NCI-H2227 (cell line): ENCODE results near the gene ZMYND8.
"Not testable (repeated sequence)": the region's sequence is repeated elsewhere in the genome, so short reads cannot be mapped to it uniquely, and the experiment has no call there.

Source experiments
- DNase-seq: peaks from one replicate; lab custom pipeline; 2025; ENCODE audit not compliant: unreplicated experiment; lab: John Stamatoyannopoulos, UW

ZMYND8 gene

DNA sequence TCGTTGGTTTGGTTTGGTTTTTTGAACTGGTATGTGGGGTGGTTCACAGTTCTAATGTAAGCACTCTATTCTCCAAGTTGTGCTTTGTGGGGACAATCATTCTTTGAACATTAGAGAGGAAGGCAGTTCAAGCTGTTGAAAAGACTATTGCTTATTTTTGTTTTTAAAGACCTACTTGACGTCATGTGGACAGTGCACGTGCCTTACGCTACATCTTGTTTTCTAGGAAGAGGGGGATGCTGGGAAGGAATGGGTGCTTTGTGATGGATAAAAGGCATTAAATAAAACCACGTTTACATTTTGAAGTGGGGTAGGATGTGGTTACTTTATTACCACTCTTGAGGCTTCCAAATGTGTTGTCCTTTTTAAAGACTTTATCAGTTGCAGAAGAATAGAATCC is 168.0 kb downstream of the ZMYND8 start:
- DNase-seq: no peak

DNA sequence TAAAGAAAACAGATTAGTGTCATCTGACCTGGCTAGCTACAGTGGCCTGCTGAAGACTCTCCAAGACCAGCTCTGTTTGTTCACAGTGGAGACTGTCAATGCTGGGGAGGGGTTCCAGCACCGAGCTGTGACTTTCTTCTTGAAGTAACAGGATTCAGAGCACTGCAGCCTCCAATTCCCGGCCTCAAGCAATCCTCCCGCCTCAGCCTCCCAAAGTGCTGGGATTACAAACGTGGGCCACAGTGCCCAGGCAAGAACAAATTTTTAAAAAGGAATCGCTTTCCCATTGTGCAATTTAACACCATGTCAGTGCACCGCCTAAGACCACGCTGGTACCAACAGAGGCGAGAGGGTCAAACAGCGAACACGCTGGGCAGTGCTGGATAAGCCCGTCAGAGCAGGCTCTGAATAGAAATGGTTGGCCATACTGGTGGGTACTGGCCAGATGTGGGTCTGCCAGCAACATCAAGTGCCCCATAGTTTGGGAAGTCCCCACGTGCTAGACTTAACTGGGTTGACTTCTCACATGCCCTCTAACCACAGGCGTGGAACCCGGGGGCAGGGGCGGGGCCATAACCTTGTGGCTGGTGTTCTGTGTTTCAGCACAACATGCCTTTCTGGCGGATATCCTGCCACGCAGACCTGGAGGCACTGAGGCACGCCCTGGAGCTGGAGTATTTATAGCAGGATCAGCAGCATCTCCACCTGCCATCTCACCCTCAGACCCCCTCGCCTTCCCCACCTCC is 168.9 kb downstream of the ZMYND8 start:
- no peak for DNase-seq

DNA sequence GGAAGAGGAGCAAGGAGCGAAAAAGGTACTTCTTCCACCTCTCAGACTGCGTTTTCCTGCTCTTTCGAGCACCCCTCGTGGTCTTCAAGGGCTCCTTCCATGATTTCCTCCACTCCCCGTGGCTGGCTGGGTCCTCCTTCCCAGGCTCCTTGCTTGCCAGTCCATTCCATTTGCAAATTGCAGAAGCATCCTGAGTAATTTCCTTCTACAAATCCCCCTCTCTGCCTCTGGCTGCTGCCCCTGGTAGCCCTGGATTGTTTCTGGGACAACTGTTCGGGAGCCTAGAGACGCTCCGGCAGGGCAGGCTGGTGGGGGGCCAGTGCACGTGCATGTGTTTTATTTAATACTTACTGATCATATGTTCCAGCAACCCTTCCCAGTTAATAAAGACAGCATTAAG is 173.1 kb downstream of the ZMYND8 start:
- DNase-seq: no peak

DNA sequence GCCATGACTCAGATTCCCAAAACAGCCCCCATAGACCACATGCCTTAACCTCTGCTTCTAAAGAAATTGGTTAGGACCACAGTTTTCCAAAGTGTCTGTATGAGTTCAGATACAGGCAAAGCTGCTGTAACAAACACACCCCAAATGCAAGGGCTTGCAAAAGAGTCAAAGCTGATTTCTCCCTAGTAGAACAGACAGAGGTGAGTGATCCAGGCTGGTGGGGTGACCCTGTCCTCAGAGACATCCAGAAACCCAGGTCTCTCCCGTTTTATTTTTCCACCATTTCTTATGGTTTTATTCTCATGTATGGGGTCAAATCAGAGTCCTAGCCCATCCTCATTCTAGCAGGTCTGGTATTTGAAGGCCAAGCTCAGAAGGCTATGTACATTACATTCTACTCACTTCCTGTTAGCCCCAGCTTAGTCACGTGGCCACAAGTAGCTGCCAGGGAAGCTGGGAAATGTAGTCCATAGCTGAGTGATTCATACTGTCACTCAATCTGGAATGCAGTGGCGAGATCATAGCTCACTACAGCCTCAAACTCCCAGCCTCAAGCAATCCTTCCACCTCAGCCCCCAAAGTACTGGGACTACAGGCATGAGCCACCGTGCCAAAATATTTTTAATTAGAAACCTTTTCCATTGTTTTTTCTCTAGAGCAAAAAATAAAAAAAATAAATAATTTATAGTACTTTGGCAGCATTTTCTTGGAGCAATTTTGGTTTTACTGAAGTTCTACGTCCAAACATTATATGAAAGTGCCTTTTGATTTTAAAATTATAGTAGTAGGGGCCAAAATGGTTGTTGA is 175.2 kb downstream of the ZMYND8 start:
- peak; percentile 59 for DNase-seq

DNA sequence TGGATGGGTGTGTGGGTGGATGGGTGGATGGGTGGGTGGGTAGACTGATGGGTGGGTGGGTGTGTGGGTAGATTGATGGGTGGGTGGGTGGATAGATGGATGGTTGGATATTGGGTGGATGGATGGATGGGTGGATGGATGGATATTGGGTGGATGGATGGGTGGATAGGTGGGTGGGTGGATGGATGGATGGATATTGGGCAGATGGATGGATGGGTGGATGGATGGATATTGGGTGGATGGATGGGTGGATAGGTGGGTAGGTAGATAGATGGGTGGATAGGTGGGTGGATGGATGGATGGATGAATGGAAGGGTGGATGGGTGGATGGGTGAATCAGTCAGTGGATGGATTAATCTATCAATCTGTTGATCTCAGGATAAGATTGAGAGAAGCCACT is 177.2 kb downstream of the ZMYND8 start:
- no peak for DNase-seq

DNA sequence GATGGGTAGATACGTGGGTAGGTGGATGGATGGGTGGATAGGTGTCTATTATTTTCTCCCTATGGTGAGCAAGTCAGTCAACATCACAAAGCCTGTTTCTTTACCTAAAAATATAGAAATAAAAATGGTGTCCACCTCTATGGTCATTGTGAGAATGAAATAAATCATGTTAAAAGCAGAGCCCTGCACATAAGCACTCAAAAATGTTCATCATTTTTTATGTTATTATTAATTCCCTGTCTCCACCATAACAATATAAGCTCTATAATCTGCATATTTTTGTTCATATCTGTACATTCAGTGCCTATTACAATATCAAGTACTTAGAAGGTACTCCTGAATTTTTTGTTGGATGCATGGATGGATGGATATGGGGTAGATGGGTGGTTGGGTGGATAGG is 177.6 kb downstream of the ZMYND8 start:
- no peak for DNase-seq

DNA sequence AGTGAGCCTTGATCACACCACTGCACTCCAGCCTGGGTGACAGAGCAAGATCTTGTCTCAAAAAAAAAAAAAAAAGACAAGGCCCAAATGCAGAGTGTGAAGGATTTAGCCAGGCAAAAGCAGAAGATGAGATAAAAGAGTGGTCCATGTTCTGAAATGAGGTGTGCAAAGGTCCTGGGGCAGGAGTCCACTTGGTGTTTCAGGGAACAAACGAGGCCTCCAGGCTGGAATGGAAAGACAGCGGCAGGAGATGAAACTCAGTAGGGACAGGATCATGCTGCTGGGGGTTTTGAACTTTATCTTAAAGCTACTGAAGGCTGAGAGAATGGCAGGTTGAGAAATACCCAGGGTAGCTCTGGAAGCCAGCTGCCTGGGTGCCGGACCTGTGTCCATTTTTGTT is 178.2 kb downstream of the ZMYND8 start:
- DNase-seq: no peak

DNA sequence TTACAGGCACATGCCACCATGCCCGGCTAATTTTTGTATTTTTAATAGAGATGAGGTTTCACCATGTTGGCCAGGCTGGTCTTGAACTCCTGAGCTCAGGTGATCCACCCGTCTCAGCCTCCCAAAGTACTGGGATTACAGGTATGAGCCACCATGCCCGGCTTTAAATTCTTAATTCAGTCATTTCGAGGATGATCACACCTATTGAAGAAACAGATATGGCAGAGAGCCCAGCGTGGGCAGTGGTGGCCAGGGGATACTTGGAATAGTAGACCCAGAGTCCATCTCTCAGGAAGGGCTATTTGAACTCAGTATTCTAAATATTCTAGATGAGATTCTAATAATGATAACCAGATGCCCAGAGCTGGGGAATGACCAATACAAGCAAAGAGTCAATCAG is 180.3 kb downstream of the ZMYND8 start:
- DNase-seq: not testable (repeated sequence)

DNA sequence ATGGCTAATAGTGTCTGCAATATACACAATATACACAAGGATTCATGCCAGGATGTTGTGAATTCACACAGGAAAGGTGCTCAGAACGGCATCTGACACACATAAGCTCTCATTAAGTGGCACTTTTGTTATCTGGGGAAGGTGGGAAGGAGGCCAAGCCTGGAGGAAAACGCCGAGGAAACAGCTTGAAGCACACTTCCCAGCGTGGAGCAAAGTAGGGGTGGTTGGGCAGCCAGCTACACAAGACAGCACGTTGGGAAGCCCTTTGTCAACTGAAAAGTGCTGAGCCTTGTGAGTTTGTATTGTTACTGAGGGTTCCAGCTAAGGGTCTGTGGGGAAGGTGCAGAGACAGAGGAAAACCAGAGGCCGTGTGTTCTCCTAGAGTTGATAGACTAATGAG is 181.0 kb downstream of the ZMYND8 start:
- peak; percentile 20 for DNase-seq

DNA sequence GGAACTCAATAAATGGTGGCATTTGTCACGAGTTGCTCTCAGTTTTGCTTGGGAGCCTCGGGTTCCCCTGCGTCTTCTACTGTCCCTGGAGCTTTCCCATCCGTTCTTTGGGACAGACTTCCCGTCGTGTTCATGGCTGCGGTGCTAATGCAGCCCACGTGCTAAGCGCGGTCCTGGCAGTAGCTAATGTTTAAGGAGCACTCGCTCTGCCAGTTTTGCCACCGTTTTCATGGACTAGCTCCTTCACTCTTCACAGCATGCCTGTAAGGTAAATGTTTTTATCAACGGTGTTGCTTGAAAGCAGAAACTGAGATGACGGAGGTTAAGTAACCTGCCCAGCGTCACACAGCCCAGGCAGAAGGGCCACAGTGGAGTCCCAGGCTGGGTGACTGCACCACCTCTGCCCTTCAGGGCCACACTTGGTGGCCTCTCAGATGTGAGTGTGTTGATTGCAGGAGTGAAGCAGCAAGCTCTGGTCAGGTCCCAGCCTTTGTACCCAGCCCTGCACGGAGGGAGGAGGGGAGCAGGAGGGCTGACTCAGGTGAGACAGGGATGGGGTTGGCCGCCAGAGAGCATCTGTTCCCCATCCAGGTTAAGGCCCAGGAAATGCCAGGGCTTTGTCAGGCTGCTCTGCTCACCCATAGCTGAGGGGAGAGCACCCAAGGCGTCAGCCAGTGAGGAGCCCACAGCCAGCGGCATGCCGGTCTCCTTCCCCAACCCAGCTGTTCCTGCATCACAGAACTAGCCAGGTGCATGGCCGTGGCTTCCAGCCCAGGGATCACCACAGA is 181.8 kb downstream of the ZMYND8 start:
- no peak for DNase-seq

DNA sequence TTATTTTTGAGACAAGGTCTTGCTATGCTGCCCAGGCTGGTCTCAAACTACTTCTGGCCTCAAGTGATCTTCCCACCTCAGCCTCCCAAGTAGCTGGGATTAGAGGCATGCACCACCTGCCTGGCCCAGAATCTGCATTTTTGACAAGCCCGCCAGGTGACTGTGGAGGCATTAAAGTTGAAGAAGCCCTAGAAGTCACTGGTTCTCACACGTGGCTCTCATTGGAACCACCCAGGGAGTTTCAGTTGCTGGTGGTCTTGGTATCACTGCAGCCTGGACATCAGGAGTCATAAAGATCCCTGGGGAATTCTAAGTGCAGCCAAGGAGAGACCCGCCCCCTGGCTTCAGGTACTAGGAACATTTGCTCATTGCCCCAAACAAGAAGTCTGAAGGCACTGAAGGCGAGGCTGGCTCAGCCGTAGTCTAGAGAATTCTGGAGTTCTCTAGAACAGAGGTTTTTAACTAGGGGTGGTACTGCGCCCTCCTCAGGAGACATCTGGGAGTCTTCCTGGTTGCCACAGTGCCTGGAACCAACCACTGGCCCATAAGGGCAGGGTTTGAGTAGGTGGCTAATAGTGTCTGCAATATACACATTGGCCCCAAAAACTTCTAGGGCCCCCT is 182.8 kb downstream of the ZMYND8 start:
- DNase-seq: no peak

DNA sequence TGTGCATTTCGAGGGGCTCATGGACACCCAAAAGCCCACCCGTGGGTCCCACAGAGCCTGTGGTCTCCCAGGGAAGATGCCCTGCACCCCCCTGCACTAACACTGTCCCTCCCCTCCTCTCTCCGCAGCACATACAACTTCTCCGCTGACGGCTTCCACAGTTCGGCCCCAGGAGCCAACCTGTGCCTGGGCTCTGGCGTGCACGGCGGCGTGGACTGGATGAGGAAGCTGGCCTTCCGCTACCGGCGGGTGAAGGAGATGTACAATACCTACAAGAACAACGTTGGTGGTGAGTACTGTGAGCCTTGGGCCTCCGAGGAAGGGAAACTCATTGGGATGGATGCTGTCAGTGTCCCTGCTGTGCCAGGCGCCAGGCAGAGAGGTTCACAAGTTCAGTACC is 183.9 kb downstream of the ZMYND8 start:
- no peak for DNase-seq

DNA sequence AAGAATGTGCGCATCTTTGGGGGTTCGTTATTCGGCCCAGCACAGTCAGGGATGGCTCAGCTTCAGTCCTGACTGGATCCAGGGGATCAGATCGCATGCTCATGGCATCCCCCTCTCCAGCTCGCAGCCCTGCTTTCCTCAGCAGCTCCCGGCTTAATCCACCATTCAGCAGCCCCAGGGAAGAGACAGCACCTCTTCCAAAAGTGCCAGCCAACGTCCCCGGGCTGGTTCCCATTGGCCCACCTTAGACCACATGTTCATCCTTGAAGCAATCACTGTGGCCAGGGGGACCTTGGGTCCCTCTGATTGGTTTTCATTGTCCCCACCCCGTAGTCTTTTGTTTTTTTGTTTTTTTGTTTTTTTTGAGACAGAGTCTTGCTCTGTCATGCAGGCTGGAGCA is 188.7 kb downstream of the ZMYND8 start:
- DNase-seq: no peak

DNA sequence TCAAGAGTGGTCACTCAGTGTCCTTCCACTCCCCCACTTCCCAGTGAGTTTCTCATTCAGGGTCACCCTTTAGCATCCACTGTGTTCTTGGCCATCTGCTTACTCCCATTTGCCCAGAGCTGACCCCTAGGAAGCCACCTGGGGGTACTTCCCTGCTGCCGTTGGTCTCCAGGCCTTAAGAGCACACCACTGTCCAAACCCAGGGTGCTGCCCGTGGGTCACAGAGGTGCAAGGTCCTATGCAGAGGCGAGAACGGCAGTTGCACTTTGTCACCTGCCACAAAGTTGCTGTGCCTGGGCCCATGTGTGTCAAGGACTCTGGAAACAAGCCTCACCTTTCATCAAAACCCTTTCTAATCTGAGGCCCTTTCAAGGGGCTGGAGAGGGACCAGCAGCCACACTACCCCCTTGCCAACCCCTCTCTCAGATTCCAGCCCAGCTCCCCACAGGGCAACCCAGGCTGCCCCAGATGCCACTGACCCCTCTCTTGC is 191.1 kb downstream of the ZMYND8 start:
- DNase-seq: no peak

DNA sequence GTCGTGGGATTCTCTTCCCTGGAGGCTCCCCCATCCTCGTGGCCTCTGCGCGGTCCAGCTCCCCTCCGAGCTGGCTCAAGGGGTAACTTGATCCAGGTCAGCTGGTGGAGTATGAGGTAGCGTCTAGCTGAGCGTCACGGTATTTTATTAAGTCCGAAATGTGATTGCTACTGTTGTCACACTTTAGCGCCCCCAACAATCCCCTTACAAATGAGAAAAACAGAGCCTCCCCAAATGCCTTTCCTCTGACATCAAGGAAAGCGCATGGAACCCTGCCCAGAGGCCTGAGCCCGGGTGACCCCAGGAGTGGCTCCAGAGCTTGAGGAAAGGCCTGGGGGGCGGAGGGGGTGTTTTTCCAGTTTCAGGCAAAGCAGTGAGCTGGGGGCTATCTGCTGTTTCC is 192.4 kb downstream of the ZMYND8 start:
- no peak for DNase-seq

DNA sequence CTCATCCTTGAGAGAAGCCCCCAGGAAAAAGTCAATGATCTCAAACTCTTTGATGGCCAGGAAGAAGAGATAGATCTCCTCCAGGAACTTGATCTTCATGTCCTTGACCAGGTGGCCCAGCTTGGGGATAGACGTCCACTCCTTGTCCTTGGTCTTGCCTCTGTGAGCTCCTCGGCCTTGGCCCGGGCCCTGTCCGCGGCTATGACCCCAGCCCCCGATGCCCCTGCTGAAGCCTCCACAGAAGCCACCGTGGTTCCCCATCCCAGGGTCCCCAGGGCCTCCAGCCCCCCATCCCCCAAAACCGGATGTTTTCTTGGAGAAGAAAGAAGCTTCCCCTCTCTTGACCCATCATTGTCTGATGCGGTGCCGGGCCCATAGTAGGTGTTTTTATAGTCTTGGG is 195.1 kb downstream of the ZMYND8 start:
- no peak for DNase-seq

DNA sequence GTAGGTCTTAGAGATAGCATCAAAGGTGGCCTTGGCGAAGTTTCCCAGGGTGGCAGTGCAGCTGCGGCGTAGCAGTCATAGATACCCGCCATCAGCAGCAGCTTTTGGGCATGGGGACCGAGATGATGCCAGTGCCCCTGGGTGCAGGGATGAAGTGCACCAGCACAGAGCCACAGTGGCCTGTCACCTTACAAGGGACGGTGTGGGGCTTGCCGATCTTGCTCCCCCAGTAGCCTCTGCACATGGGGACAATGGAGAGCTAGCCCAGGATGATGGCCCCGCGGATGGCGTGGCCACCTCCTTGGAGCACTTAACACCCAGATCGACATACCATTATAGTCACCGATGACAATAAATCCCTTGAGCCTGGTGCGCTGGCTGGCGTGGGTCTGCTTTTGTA is 195.5 kb downstream of the ZMYND8 start:
- no peak for DNase-seq

DNA sequence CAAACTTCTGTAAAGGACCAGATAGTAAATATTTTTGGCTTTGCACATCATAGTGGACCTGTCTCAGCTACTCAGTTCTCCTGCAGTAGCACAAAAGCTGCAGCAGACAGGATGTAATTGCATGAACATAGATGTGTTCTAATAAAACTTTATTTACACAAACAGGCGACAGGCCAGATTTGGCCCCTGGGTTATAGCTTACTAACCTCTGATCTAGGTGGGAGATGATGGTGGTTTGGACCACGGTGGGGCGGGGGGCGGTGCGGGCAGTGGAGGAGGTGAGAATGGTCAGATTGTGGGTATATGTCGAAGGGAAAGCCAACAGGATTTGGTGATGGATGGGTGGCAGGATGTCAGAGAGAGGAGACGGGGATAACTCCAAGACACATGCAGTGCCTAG is 196.3 kb downstream of the ZMYND8 start:
- no peak for DNase-seq
